Breast epithelium (tissue), 4 donors: ENCODE results near the gene SETD3. TPM values are rescaled to one million over a fixed set of nuclear protein-coding genes. Genes with fewer than 3 reads are reported as not detected.

Source experiments
- DNase-seq, 2 donors: peaks; one replicate each; pipeline ENCODE4 v3.0.0-alpha.2; 2019; ENCODE audit warnings: low spot score in 2 of 2
- H3K27ac ChIP-seq, 2 donors: fragments of 200-600 bp; sonication (generic) in 1 of 2; one replicate each; pipeline ENCODE4 v1.5.1; 2016 to 2019; ENCODE audit warnings: mild to moderate bottlenecking in 1 of 2
- H3K27me3 ChIP-seq, 2 donors: fragments of 200-600 bp; sonication (generic) in 1 of 2; one replicate each; pipeline versions ENCODE4 v1.5.1 to v1.6.0; 2017 to 2019; ENCODE audit warnings: control low read depth in 1 of 2, mild to moderate bottlenecking in 1 of 2
- H3K36me3 ChIP-seq: fragments of 200-600 bp; one replicate; pipeline ENCODE4 v1.5.1; 2019
- H3K4me1 ChIP-seq, 2 donors: fragments of 200-600 bp; sonication (generic); one replicate each; pipeline ENCODE4 v1.5.1; 2016 to 2019; ENCODE audit warnings: control low read depth in 1 of 2
- H3K4me3 ChIP-seq, 3 donors: fragments of 200-600 bp; sonication (generic); 1 replicate in 2 of 3; 2 replicates in 1 of 3; pipeline ENCODE4 v1.5.1; 2016 to 2019; ENCODE audit warnings: mild to moderate bottlenecking in 3 of 3, moderate library complexity in 2 of 3
- H3K9me3 ChIP-seq, 2 donors: fragments of 200-600 bp; sonication (generic) in 1 of 2; one replicate each; pipeline ENCODE4 v1.5.1; 2016 to 2019; ENCODE audit warnings: control low read depth in 1 of 2
- POLR2A ChIP-seq: fragments of 450-650 bp; IDR thresholded peaks from one replicate; pipeline ENCODE4 v1.6.1; 2016; ENCODE audit warnings: antibody characterized with exemption, mild to moderate bottlenecking, moderate library complexity
- POLR2AphosphoS5 ChIP-seq, 3 donors: sonication (generic); formaldehyde crosslinking; IDR thresholded peaks; one replicate each; pipeline ENCODE4 v1.6.1; 2017; ENCODE audit warnings: antibody characterized with exemption in 3 of 3
- intact Hi-C: fragments of 100-400 bp; cut with DNase I; formaldehyde crosslinking; loops from one replicate; pipeline ENCODE4 v1.15.1; 2023; ENCODE audit warnings: low total_unique reads
- total RNA-seq, 3 donors: library from RNA; depleted of rRNA; stranded (reverse); fragments of >200 nt; gene quantifications; one replicate each; pipeline ENCODE4 v1.1.0, GENCODE V29; 2016
- TF ChIP-seq, protein P1 (sequence below), 3 donors: fragments of 450-650 bp; IDR thresholded peaks; one replicate each; pipeline ENCODE4 v1.5.1; 2016 to 2017; ENCODE audit warnings: antibody characterized with exemption in 3 of 3, mild to moderate bottlenecking in 3 of 3, moderate library complexity in 3 of 3

SETD3 gene
- total RNA-seq, 3 donors from 2014 or later, result 79.0 to 101 (median 89.9) TPM

DNA sequence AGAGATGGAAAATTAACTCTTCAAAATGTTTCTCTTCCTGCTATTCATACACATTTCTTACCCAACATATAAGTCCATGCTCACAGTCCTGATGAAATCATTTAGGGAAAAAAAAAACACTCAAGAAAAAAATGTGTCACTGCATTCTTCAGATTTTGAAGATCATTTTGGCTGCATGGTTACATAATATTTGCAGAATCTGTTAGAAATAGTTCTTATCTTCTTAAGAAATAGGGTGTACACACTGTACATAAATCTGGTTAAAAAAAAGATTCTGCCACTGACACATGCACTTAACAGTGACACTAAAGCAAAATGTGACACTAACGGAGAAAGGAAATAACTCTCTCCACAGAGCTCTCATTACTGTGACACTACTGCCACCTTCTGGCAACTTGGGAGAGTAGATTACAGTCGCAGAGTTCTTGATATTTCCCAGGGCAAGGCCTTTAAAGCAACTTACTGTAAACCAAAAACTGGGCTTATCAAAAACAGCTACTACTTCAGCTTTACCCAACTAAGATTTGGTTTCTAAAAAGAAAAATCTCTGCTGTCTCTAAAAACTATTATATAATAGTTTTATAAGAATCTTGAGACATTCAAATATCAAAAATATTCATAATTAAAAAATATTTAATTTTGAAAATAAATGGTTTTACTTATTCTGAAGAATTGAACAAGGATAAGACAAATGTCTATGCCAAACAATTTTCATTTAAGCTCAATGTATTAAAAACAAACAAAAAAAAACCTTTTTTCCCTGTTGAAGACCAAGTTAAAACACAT, 65.0 kb downstream of the SETD3 start:
- intact Hi-C loops, result no loop called here
- Histone ChIP-seq H3K4me1 (no peaks in the 10 kb centered on the region), H3K27ac (no peak overlapping the region), H3K9me3 (no peaks in the 10 kb centered on the region), H3K36me3 (no peaks in the 10 kb centered on the region), H3K4me3 (no peak overlapping the region), H3K27me3 (no peaks in the 10 kb centered on the region)
- DNase-seq, result no peak
- TF ChIP-seq, protein P1, sequence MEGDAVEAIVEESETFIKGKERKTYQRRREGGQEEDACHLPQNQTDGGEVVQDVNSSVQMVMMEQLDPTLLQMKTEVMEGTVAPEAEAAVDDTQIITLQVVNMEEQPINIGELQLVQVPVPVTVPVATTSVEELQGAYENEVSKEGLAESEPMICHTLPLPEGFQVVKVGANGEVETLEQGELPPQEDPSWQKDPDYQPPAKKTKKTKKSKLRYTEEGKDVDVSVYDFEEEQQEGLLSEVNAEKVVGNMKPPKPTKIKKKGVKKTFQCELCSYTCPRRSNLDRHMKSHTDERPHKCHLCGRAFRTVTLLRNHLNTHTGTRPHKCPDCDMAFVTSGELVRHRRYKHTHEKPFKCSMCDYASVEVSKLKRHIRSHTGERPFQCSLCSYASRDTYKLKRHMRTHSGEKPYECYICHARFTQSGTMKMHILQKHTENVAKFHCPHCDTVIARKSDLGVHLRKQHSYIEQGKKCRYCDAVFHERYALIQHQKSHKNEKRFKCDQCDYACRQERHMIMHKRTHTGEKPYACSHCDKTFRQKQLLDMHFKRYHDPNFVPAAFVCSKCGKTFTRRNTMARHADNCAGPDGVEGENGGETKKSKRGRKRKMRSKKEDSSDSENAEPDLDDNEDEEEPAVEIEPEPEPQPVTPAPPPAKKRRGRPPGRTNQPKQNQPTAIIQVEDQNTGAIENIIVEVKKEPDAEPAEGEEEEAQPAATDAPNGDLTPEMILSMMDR (IDR thresholded peaks at IDR 0.05), result peak in 2 of 3 donors; percentile 57 to 71
- no peak for TF ChIP-seq POLR2A
- TF ChIP-seq POLR2AphosphoS5 (IDR thresholded peaks at IDR 0.05), result no peak

DNA sequence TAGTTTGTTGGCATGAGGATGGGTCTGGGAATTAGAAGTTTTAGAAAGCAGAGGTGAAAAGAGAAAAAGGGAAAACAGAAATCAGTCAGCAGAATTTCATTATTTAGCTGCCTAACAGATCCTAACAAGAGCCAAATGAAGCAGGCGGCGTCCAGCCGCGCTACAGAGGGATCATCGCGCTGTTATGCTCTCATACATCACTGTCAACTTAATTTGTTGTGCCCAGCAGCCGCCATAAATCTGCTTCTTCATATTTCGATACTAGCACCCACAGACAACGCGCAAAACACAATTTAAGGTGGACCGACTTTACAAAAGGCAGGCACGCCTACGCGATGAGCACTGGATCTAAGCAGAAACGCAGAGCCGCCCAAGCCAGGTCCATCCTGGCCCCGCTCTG, 66.7 kb downstream of the SETD3 start:
- no peaks in the 10 kb centered on the region for H3K4me1 ChIP-seq
- TF ChIP-seq, protein P1 (IDR thresholded peaks at IDR 0.05), result no peak
- TF ChIP-seq POLR2A, result no peak
- TF ChIP-seq POLR2AphosphoS5 (IDR thresholded peaks at IDR 0.05), result no peak
- H3K4me3 ChIP-seq, result no peak overlapping the region
- H3K27me3 ChIP-seq, result no peaks in the 10 kb centered on the region
- no peaks in the 10 kb centered on the region for H3K36me3 ChIP-seq
- H3K9me3 ChIP-seq, result no peaks in the 10 kb centered on the region
- DNase-seq, result no peak
- intact Hi-C loops, result no loop called here
- no peak overlapping the region for H3K27ac ChIP-seq

DNA sequence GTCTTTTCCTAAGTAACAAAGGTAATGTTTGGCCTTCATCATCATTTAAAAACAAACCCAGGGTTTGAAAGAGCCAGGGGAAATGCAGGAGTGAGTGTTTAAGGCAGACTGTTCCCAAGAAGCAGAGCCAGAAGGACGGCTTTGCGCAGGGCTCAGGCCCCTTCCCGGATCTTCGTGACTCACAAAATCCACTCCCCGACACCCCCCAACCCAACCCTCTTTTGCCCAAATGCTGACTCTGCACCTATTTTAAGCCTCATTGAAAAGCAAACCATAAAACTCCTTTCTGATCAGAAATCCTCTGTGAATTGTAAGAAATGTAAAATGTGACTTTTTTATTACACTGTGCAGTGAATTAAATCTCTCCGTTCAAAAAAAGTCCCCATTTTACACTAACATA, 67.5 kb downstream of the SETD3 start:
- TF ChIP-seq POLR2A (no peak), POLR2AphosphoS5 (IDR thresholded peaks at IDR 0.05) (no peak)
- TF ChIP-seq, protein P1 (IDR thresholded peaks at IDR 0.05), result no peak
- no peak for DNase-seq
- Histone ChIP-seq H3K4me3 (no peak overlapping the region), H3K27ac (no peak overlapping the region), H3K4me1 (no peaks in the 10 kb centered on the region), H3K9me3 (no peaks in the 10 kb centered on the region), H3K27me3 (no peaks in the 10 kb centered on the region), H3K36me3 (no peaks in the 10 kb centered on the region)
- intact Hi-C loops, result no loop called here

- Histone ChIP-seq H3K9me3 (no peaks in the 10 kb centered on the region), H3K27ac (no peak overlapping the region), H3K27me3 (no peaks in the 10 kb centered on the region), H3K36me3 (no peaks in the 10 kb centered on the region), H3K4me1 (no peaks in the 10 kb centered on the region), H3K4me3 (no peak overlapping the region)
- DNase-seq, result no peak
- intact Hi-C loops, result no loop called here
- TF ChIP-seq POLR2A (no peak), POLR2AphosphoS5 (IDR thresholded peaks at IDR 0.05) (no peak)
- TF ChIP-seq, protein P1 (IDR thresholded peaks at IDR 0.05), result no peak
These were observed 68.3 kb downstream of the SETD3 start for GRCh38 chr14:99412117-99413061.

DNA sequence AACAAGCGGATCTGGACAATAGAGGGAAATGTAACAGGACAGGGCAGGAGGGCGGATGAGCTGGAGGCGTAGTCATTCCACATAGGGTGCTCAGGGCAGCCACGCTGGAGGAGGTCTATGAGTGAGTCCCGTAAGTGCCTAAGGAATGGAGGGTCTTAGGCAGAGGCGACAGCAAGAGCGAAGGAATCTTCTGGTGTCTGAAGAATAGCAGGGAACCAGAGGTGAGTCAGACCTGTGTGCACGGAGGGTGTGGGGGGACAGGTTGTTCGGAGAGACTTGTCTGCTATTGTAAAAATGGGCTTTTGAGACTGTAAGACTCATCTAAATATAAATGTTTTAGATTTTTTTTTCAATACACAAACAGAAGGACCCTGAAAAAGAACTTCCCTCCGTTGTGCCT, 70.6 kb downstream of the SETD3 start:
- no peak overlapping the region for H3K4me3 ChIP-seq
- H3K9me3 ChIP-seq, result no peaks in the 10 kb centered on the region
- no peaks in the 10 kb centered on the region for H3K27me3 ChIP-seq
- no peaks in the 10 kb centered on the region for H3K36me3 ChIP-seq
- TF ChIP-seq POLR2AphosphoS5 (IDR thresholded peaks at IDR 0.05) (no peak), POLR2A (no peak)
- TF ChIP-seq, protein P1 (IDR thresholded peaks at IDR 0.05), result no peak
- no peak overlapping the region for H3K27ac ChIP-seq
- no peaks in the 10 kb centered on the region for H3K4me1 ChIP-seq
- intact Hi-C loops, result no loop called here
- DNase-seq, result no peak
